KMS-11 (cell line): Measurements from ENCODE around the gene CRMP1.

ENCODE experiments used
- H2AFZ ChIP-seq: fragments of 200-600 bp; sonication (generic); 2 replicates; pipeline ENCODE4 v1.6.1; 2016; ENCODE audit warnings: antibody characterized with exemption, mixed run types, low read depth
- H3K27ac ChIP-seq: fragments of 200-600 bp; sonication (generic); 2 replicates; pipeline ENCODE4 v1.6.1; 2016; ENCODE audit warnings: mild to moderate bottlenecking, mixed run types
- H3K27me3 ChIP-seq: fragments of 200-600 bp; sonication (generic); 2 replicates; pipeline ENCODE4 v1.6.1; 2017; ENCODE audit warnings: mild to moderate bottlenecking, low read depth, mixed run types, moderate library complexity; ENCODE audit not compliant: insufficient read depth
- H3K36me3 ChIP-seq: fragments of 200-600 bp; sonication (generic); 2 replicates; pipeline ENCODE4 v1.6.1; 2017; ENCODE audit warnings: mild to moderate bottlenecking, mixed run types; ENCODE audit not compliant: insufficient read depth
- H3K4me1 ChIP-seq: fragments of 200-600 bp; sonication (generic); 2 replicates; pipeline ENCODE4 v1.6.1; 2016; ENCODE audit warnings: mild to moderate bottlenecking, low read depth, mixed run types; ENCODE audit not compliant: poor library complexity, severe bottlenecking
- H3K4me2 ChIP-seq: fragments of 200-600 bp; sonication (generic); 2 replicates; pipeline ENCODE4 v1.7.0; 2016; ENCODE audit warnings: mild to moderate bottlenecking, mixed run types
- H3K4me3 ChIP-seq: fragments of 200-600 bp; sonication (generic); IDR thresholded peaks from 2 replicates; pipeline ENCODE4 v1.6.1; 2017; ENCODE audit warnings: low read depth, low read length, mixed read lengths; ENCODE audit not compliant: insufficient read depth
- H3K79me2 ChIP-seq: fragments of 200-600 bp; sonication (generic); 2 replicates; pipeline ENCODE4 v1.6.1; 2016; ENCODE audit warnings: low read depth, mixed run types; ENCODE audit not compliant: insufficient read depth
- H3K9ac ChIP-seq: fragments of 200-600 bp; sonication (generic); 2 replicates; pipeline ENCODE4 v1.6.1; 2016; ENCODE audit warnings: mild to moderate bottlenecking, mixed run types
- H4K20me1 ChIP-seq: fragments of 200-600 bp; sonication (generic); 2 replicates; pipeline ENCODE4 v1.6.1; 2016; ENCODE audit warnings: mild to moderate bottlenecking, mixed run types; ENCODE audit not compliant: insufficient read depth
- TF ChIP-seq, protein P1 (sequence below): fragments of 200-600 bp; sonication (generic); conservative IDR thresholded peaks from 2 replicates; pipeline ENCODE4 v1.6.1; 2017; ENCODE audit warnings: low read depth, mild to moderate bottlenecking, antibody characterized with exemption, low read length, moderate library complexity, mixed read lengths

The CRMP1 gene

DNA sequence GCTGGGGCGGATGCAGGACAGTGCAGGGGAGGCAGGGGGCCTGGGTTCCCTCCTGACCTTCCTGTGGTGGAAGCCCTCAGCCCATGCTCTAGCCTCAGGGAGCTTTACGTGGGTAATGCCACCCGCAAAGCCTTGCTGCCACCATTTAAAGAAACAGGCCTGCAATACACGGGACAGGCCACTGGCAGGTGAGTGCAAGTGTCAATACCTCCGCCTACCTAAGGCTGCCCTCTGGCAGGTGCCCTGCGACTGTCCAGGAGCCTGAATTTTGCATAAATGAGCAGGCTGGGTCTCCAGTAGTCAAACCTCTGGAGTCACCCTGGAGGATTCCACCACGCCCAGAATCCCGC lies 5.9 kb downstream of the CRMP1 start:
- Histone ChIP-seq H2AFZ (no peak overlapping the region), H3K79me2 (no peaks in the 10 kb centered on the region), H3K9ac (no peak overlapping the region), H3K4me3 (no peak overlapping the region), H3K36me3 (no peaks in the 10 kb centered on the region), H3K4me1 (no peaks in the 10 kb centered on the region), H3K4me2 (no peak overlapping the region), H3K27me3 (no peaks in the 10 kb centered on the region), H3K27ac (no peak overlapping the region), H4K20me1 (no peaks in the 10 kb centered on the region)
- TF ChIP-seq, protein P1, sequence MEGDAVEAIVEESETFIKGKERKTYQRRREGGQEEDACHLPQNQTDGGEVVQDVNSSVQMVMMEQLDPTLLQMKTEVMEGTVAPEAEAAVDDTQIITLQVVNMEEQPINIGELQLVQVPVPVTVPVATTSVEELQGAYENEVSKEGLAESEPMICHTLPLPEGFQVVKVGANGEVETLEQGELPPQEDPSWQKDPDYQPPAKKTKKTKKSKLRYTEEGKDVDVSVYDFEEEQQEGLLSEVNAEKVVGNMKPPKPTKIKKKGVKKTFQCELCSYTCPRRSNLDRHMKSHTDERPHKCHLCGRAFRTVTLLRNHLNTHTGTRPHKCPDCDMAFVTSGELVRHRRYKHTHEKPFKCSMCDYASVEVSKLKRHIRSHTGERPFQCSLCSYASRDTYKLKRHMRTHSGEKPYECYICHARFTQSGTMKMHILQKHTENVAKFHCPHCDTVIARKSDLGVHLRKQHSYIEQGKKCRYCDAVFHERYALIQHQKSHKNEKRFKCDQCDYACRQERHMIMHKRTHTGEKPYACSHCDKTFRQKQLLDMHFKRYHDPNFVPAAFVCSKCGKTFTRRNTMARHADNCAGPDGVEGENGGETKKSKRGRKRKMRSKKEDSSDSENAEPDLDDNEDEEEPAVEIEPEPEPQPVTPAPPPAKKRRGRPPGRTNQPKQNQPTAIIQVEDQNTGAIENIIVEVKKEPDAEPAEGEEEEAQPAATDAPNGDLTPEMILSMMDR: no peak

DNA sequence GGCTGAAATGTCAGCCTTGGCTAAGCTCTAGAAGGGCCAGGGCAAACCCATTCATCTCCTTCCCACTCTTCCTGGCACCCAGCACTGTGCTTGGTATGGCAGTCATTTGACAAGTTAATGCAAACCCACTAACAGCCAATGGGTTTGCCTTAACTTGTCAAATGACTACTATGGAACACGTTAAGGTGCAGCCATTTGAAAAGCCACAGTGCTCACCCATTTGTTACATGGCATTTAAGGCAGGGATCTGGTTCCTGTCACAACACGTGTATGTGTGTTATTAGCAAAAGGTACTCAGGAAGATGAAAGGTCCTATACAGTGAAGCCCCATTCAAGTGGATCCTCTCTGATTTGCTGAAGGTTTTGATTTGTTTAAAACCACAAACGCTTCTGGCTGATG lies 7.2 kb downstream of the CRMP1 start:
- Histone ChIP-seq H3K79me2 (no peaks in the 10 kb centered on the region), H4K20me1 (no peaks in the 10 kb centered on the region)
- TF ChIP-seq, protein P1: no peak

DNA sequence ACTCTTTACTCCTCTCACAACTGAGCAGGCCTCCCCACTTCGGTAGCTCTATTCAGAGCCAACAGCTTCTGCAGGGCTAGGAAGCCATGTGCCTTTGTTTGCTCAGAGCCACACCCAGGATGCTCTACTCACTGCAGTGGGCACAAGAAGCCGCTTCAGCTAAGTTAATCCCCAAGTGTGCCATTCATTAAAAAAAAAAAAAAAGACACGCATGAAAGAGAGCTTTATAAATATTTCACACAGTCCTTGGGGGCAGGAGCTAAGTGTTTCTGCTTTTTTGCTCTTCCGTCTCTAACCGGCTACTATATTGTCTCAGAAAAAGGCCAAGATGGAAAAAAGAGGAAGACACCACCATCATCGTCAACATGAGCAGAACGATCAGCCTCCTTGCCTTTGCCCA lies 8.1 kb downstream of the CRMP1 start:
- no peaks in the 10 kb centered on the region for H3K4me1 ChIP-seq
- no peaks in the 10 kb centered on the region for H3K79me2 ChIP-seq
- TF ChIP-seq, protein P1: no peak
- H2AFZ ChIP-seq: no peak overlapping the region
- H3K27ac ChIP-seq: no peak overlapping the region
- no peak overlapping the region for H3K9ac ChIP-seq
- H3K4me3 ChIP-seq: no peak overlapping the region
- H3K36me3 ChIP-seq: no peaks in the 10 kb centered on the region
- H4K20me1 ChIP-seq: no peaks in the 10 kb centered on the region
- H3K27me3 ChIP-seq: no peaks in the 10 kb centered on the region
- no peak overlapping the region for H3K4me2 ChIP-seq

More for the DNA sequence above, 7.2 kb downstream of the CRMP1 start:
- Histone ChIP-seq H3K36me3 (no peaks in the 10 kb centered on the region), H3K27me3 (no peaks in the 10 kb centered on the region), H2AFZ (no peak overlapping the region), H3K4me1 (no peaks in the 10 kb centered on the region), H3K9ac (no peak overlapping the region), H3K4me3 (no peak overlapping the region), H3K4me2 (no peak overlapping the region), H3K27ac (no peak overlapping the region)

DNA sequence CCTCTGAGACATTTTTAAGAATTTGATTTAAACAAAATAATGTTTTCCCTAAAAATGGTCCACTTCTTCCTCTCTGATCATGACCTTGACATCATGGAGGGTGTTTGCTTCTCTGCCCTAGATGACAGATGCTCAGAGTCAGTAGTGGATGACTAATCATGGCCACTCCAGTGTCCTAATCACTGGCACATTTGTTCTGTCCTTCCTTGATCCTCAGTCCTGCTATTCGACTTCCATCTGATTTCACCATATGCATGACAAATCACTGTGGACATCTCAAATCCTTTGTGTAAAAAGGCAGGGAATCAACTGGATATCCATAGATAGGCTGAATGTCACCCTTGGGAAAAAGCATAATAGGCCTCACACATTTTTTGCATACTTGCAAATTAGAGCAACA lies 9.0 kb downstream of the CRMP1 start:
- H3K27ac ChIP-seq: no peak overlapping the region
- TF ChIP-seq, protein P1: no peak
- no peak overlapping the region for H3K4me3 ChIP-seq
- H3K36me3 ChIP-seq: no peaks in the 10 kb centered on the region
- no peak overlapping the region for H3K9ac ChIP-seq
- H3K27me3 ChIP-seq: no peaks in the 10 kb centered on the region
- H2AFZ ChIP-seq: no peak overlapping the region
- H3K4me2 ChIP-seq: no peak overlapping the region
- H4K20me1 ChIP-seq: no peaks in the 10 kb centered on the region
- H3K79me2 ChIP-seq: no peaks in the 10 kb centered on the region
- H3K4me1 ChIP-seq: no peaks in the 10 kb centered on the region

DNA sequence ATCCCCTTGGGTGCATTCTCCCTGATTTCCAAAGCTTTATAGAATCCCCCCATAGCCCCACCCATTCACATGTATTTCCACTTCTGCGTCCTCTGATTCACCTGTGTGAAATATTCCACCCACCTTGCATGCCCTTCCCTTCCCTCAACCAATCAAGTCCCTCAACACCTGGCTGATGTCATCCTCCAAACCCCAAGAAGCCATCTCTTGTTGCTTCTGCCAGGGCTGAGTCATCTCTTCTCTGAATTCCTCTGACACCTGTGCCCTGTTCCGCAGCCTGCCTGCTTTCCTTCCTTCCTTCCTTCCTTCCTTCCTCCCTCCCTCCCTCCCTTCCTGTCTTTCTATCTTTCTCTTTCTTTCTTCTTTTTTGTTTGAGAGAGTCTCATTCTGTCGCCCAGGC lies 9.9 kb downstream of the CRMP1 start:
- Histone ChIP-seq H3K27ac (no peak overlapping the region), H3K4me3 (no peak overlapping the region), H3K4me1 (no peaks in the 10 kb centered on the region), H2AFZ (no peak overlapping the region), H3K36me3 (no peaks in the 10 kb centered on the region), H3K27me3 (no peaks in the 10 kb centered on the region), H3K4me2 (no peak overlapping the region), H3K79me2 (no peaks in the 10 kb centered on the region), H4K20me1 (no peaks in the 10 kb centered on the region), H3K9ac (no peak overlapping the region)
- TF ChIP-seq, protein P1: no peak
